Tongue (tissue), 2 donors: ENCODE measurements around the gene TMEM127. TPM values are rescaled to one million over a fixed set of nuclear protein-coding genes. Genes with fewer than 3 reads are reported as not detected.
A peak's percentile ranks its signal among the peaks of the same experiment; 100 is the strongest.

Experiments
- DNase-seq: peaks from one replicate; pipeline ENCODE4 v3.0.0-alpha.2; 2015
- total RNA-seq: library from RNA; depleted of rRNA; stranded (reverse); fragments of >200 nt; gene quantifications from one replicate; pipeline ENCODE4 v1.2.3, GENCODE V29; 2014

The TMEM127 gene
- total RNA-seq, 1 donor from 2014 or later, result 17.4 TPM

DNA sequence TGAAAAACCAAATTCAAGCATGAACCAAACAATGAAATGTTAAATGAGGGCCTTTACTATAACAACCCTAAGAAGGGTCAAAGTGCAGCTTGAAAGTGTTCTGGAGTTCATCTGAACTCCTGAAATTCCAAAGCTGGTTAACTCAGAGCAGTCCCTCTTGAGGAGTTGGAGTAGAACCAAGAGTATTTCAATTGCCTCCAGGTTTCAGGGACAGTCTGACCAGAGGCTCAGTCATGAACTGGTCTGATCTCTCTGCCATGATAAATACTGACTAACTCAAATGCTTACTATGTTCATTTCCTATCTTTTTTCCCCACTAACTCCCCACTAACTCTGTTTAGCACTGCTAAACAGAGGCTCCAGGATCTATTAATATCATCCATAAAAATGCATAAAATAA is 59.9 kb downstream of the TMEM127 start:
- no peak for DNase-seq

DNA sequence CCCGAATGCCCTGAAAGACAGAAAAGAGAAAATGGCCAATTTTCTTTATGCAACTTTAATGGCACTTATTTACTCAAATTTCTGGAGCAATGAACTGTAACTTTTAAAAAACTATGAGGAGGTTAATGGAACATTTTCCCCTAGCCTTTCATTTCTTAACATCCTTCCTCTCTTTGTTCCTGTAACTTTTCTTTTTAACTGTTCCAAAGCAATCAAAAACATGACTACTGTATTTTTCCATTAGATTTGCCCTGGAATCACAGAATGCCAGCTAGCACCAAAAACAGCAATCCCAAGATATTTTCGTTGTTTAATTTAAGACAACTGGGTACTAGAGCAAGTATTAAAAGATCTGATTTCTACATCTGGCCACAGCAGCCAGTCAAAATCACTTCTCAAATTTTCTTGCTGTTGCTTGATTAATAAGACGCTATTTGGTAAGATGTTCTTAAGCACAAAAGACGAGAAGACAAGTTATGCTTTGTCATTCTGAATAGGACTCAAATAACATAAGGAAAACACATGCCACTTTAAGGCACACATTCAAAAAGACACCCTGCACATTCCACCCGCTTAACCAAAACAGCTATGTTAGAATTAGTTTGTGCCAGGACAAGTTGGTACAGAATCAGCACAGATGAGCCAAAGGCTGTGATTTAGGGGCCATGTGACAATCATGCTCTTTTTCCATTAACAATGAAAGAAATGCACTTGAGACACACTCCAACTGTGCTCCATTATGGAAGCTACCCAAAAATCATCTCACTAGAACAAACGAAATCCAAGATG is 60.8 kb downstream of the TMEM127 start:
- DNase-seq, result peak; percentile 68

DNA sequence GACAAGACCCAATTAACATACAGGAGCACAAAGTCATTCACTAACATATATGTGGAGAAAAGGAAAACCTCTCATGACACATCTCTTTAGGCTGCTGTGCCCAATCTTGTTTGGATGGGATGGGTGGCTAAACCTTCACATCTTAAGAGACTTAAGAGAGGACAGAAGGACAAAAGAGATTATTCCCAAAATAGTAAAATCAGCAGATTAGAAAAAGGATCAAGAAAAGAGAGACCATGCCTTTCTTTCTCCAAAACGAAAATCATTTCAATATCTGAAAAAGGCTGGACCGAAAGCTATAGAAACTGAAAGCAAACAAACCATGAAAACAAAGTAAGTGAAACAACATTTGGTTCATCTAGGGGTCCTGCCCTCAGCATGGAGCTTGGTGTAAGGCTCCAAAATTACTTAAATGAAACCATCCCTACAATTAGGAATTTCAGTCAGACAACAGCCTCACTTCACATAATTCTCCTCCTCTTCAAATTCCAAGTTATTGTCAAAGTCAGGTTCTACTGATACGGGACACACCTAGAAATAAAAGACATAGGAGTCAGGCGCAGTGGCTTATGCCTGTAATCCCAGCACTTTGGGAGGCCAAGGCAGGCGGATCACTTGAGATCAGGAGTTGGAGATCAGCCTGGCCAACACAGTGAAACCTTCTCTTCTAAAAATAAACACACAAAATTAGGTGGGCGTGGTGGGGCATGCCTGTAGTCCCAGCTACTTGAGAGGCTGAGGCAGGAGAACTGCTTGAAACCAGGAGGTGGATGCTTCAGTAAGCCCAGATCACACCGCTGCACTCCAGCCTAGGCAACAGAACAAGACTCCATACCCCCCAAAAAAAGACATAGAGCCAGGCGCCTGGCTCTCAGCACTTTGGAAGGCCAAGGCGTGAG is 62.4 kb downstream of the TMEM127 start:
- no peak for DNase-seq

DNA sequence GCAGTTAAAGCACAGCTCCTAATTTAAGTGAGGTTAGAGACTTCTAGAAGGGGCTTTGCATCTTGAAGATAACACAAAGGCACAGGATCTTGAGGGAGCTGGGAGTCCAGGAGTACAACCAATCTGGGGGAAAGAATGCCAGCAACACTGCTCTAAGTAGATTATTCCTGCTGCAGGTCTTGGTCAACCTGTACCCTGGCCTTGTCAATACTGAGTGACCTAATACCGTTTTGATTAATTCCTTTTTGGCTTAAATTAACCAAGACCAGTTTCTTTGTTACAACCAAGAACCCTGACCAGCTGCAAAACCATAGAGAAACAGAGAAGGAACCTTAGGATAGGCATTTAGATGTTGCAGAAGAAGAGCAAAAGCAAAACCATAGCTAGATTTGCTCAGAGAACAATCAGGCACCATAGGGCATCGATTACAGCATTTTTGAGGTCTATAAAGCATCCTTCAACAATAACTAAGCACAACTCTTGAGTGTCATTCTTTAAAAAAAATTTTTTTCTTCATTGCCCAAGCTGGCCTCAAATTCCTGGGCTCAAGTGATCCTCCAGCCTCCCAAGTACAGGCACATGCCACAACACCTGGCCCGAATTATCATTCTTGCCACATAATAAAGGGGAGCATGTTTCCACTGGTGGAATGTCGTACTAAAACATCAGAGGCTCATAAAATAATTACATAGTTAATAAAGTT is 63.5 kb downstream of the TMEM127 start:
- no peak for DNase-seq

DNA sequence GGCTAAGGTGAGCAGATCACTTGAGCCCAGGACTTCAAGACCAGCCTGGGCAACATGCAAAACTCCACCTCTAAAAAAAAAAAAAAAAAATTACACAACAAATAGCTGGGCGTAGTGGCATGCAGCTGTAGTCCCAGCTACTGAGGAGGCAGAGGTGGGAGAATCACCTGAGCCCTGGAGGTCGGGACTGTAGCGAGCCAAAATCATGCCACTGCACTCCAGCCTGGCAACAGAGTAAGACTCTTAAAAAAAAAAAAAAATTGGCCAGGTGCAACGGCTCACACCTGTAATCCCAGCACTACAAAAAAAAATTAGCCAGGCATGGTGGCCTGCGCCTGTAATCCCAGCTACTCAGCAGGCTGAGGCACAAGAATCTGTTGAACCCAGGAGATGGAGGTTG is 64.5 kb downstream of the TMEM127 start:
- DNase-seq, result no peak

DNA sequence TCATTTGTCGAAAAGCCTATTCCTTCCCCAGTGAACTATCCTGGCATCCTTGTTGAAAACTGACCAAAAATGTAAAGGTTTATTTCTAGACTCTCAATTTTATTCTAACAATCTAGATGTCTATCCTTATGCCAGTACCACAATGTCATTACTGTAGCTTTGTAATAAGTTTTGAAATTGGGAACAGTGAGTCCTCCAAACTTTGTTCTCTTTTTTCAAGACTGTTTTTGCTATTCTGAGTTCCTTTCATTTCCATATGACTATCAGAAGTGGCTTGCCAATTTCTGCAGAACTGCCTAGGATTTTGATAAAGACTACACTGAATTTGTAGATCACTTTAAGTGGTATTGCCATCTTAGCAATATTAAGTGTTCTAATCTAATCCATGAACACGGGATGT is 66.9 kb downstream of the TMEM127 start:
- no peak for DNase-seq

Other genes starting within 250 kb of the TMEM127 start
- gene GPAT2, start 231.1 kb downstream of the TMEM127 start, total RNA-seq, result 2.8 TPM
- gene ADRA2B, start 149.4 kb downstream of the TMEM127 start, total RNA-seq, result 5.2 TPM
- not detected for gene ASTL, start 127.5 kb downstream of the TMEM127 start, total RNA-seq
- 8.0 TPM for gene DUSP2, start 120.6 kb downstream of the TMEM127 start, total RNA-seq
- 242 TPM for gene STARD7, start 57.2 kb downstream of the TMEM127 start, total RNA-seq
- gene CIAO1, start 228 bp upstream of the TMEM127 start, total RNA-seq, result 74.4 TPM
- gene SNRNP200, start 39.5 kb upstream of the TMEM127 start, total RNA-seq, result 66.6 TPM
- 6.3 TPM for gene ITPRIPL1, start 59.3 kb upstream of the TMEM127 start, total RNA-seq
- 4.6 TPM for gene NCAPH, start 69.8 kb upstream of the TMEM127 start, total RNA-seq
- gene NEURL3, start 239.4 kb upstream of the TMEM127 start, total RNA-seq, result 2.7 TPM